A172 (cell line): Measurements from ENCODE around the gene PRKN. TPM values are rescaled to one million over a fixed set of nuclear protein-coding genes. Genes with fewer than 3 reads are reported as not detected.
"Not testable (repeated sequence)": the region's sequence is repeated elsewhere in the genome, so short reads cannot be mapped to it uniquely, and the experiment has no call there.

Experiments
- DNase-seq: peaks from one replicate; pipeline ENCODE4 v3.0.0-alpha.2; 2015; ENCODE audit warnings: low spot score
- total RNA-seq: library from RNA; depleted of rRNA; stranded (reverse); fragments of >200 nt; shearing (Covaris generic); gene quantifications from 2 replicates; pipeline ENCODE4 v1.2.3, GENCODE V29; 2014

Gene PRKN
- total RNA-seq, 1 experiment from 2014 or later, result 0.43 TPM

- no peak for DNase-seq
Observed at GRCh38 chr6:161915456-161915964, 812.1 kb downstream of the PRKN start.

DNA sequence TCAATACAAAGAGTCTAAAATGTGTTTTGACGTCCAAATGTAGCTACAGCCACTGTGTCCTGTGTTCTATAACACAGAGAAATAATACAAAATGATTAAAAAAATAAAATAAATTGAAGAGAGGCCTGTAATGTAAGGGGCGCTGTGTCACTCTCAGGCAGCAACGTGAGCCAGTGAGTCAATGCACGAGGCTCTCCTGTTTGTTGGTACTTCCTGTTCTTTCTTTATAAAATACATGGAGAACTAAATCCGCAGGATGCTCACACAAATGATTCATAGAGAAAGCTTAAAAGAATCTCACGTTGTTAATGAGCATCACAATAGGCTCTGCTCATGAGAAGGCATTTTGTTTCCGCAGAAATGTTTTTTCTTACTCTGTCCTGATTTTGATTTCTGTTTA is 818.7 kb downstream of the PRKN start:
- DNase-seq, result peak; percentile 60

DNA sequence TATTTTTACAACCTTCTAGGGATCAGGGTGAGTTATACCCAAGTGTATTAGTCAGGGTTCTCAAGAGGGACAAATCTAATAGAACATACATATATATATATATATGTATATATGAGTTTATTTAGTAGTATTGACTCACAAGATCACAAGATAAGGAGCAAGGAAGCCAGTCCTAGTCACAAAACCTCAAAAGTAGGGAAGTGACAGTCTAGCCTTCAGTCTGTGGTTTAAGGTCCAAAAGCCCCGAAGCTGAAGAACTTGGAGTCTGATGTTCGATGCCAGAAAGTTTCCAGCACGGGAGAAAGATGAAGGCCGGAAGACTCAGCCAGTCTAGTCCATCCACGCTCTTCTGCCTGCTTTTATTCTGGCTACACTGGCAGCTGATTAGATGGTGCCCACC is 821.0 kb downstream of the PRKN start:
- peak; percentile 34 for DNase-seq

DNA sequence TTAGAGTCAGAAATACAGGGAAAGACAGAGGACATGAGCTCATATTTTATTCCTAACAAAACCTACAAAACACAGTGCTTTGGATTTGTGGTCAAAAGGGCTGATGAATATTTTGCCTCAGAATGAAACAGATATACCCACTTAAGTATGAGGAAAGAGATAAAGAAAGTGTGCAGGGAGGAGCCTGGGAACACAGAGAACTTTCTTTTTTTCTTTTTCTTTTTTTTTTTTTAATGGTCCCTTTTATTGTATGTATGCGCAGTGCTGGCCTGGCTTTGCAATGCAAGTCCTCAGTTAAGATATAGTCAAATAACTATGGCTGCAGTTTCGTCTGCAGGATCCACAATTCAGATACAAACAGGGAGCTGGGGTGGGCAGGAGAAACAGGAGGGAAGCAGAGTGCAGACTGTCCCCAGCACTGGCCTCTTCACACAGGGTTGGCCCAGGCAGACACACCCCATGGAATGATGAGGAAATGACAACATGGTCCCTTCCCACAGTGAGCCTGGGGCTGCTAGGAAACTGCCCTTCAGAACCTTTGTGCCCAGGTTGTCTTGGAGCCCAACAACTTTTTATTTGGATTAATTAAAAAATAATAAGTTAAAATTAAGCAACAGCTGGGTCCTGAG is 823.9 kb downstream of the PRKN start:
- DNase-seq, result no peak

DNA sequence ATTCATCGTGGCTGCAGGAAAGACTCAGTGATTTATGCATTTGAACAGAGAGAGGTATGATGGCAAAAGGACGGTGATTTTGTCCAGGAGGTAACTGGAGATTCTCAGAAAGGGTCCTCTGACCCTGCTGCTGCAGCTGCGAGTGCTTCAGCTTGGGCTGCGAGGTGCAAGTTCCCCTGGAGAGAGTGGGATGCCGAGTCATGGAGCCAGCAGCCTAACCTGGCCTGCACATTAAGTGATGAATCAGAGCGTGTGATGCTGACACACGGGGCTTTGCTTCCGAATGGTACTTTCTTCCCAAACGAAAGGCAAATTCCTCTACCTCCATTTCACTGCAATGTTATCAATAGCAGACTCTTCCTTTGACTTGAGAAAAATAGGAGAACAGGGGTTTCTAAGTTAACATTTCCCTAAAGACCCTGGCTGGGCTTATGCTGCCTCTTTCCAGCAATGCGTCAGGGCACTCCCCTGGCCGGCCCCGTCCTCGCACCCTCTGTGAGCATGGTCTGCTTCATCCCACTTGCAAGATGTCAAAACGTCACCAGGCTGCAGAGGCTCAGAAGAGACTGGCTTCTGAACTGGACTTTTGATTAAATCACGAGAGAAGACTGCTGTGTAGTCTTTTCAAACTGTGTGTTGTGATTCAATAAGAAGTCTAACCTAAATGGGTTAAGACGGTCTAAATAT is 825.7 kb downstream of the PRKN start:
- peak; percentile 25 for DNase-seq

DNA sequence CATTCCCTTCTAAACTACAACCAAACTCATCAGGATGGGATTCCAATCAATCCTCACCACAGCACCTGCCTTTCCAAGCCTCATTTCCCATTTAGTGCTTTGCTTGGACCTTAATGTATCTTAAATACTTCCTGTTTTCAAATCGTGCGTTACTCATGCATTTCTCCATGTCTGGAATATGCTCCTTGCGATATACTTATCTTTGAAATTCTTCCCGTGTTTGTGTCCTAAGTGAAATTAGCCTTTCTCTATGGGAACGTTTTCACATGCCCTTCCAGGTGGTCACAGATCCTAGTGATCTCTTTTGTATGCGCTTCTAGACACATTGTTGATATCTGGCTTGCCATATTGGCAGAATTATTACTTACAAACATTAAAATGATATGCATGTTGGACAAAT is 833.1 kb downstream of the PRKN start:
- DNase-seq, result no peak

DNA sequence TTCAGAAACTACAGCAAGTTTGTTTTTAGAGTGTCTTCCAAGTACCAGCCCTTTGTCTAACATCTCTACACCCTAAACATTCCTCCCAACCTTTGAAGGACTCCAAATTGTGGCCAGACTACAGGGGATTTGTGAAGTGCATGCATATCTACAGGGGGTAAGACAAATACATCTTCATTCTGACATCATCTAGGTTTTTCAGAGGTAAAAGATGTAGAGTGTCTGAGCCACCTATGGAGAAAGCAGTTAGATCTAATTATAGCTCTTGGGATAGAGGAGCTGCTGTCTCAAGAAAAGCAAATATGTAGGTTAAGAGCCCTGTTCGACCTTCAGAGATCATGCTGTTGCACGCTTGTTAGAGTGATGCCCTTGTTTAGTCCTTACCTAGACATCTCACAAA is 836.0 kb downstream of the PRKN start:
- DNase-seq, result no peak

DNA sequence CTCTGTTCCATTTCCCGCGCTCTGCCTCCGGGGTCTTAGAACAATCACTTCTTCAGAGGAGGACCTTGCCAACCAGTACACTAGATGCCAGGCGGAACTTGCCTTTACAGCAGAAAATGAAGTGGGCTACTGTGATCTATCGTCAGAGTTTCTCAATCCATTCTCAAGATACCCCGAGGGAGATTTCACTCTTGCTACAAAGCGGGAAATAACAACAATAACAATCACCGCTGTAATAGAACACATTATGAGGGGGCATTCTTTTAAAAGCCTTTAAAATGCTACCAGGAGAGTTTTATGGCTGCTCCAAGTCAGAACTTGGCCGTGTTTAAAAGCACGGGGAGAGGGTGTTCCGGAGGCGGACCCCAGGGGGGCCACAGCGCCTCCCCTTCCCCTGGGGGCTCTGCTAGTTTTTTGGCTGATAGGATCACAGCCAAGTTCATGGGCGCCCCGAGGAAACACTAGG is 836.7 kb downstream of the PRKN start:
- DNase-seq, result no peak

- DNase-seq, result no peak
Observed at GRCh38 chr6:161890133-161890831, 837.3 kb downstream of the PRKN start.

DNA sequence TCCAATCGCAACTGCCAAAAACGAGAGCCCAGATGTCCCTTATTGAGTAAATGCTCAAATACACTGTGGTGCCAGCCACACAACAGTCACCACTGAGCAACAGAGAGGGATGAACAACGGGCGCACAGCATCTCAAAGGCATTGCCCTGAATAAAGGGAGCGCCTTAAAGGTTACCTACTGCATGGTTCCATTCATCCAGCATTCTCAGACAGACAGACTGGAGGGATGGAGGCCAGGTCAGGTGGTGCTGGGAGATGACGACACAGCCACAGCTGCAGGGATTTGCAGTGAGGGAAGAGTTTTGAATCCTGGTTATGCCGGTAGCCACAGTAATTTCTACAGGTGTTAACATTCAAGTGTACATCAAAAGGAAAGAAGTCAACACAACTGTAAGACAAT is 838.2 kb downstream of the PRKN start:
- no peak for DNase-seq

- DNase-seq, result not testable (repeated sequence)
Observed at GRCh38 chr6:161886545-161886944, 841.0 kb downstream of the PRKN start.

DNA sequence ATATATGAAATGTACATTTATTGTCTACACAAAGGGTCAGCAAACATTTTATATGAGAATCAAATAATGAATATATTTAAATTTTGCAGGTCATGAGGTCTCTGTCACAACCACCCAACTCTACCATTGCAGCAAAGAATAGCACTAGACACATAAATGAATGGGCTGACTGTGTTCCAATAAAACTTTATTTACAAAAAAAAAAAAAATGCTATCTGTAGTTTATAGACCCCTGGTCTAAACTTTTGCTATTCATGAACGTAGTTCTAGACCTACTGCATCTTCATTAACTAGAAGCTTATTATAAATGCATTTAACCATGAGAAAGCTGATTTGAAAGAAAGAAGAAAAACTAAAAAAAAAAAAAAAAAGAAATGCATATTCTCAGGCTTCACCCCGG is 842.8 kb downstream of the PRKN start:
- no peak for DNase-seq

DNA sequence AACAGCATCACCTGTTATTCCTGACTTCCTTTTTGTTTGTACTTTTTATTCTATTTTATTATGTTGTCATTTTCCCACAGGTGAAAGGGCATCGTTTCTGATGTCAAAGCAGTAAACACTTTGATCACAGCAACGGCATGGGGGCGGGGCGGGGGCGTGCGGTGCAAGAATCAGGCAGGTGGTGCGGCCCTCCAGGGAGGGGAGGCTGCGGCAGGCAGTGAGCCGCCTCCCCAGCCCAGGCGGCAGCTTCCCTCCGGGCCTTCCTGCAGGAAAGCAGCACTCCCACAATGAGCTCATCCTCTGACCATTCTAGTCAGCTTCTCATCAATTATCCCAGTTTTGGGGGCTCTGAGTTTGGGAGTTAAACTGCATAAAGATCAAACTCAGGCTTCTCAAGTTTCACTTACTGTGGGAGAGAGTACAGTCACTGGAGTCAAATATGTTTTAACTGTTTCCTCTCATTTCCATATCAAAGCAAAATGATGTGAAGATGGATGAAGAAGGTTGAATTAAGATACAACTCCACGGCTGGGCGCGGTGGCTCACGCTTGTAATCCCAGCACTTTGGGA is 845.3 kb downstream of the PRKN start:
- DNase-seq, result no peak

DNA sequence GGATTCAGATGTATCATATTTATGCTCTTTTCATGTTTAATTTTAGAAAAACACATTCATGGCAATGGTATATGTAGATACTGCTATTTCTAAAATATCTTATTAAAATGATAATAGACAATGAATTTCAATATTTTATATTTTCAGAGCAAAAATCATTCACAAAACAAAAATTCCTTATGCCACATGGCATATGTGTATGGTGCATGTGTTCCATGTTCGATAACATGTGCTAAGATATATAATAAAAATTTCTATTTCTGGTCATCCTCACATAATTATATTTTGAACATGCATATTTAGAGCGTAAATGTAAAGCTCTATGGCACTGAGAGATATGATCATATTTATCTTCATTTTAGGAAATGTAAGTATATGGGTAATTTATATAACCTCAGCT is 847.5 kb downstream of the PRKN start:
- DNase-seq, result no peak

GRCh38 chr6:161876231-161876630 is 851.3 kb downstream of the PRKN start:
- DNase-seq, result no peak

DNA sequence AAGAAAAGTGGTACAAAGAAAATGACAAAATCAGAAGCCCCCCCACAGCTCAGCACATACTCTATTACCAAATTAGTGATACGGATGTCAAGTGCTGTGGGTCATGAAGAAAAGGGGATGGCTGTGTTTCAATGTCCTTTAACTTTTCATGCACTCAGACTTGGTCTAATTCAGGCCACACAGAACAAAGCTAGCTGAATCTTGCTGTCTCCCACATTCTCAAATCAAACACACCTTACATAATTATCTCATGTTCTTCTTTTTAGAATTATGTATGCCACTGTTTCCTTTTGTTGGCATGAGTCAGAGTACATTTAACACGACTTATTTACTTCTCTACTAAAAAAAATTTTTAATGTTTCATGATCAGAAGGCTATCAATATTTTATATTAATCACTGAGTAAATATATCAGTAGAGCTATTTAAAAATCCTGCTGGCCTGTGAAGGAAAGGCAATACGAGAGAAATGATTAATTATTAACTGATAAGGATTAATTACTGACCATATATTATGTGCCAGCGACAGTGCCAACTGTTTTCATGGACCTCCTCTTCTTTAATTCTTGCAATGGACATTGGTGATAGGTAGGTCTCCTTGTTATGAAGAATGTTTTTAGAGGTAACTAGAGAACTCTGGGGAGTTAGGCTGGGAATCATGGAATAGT is 857.2 kb downstream of the PRKN start:
- no peak for DNase-seq

GRCh38 chr6:161869491-161869890 is 858.1 kb downstream of the PRKN start:
- DNase-seq, result no peak

DNA sequence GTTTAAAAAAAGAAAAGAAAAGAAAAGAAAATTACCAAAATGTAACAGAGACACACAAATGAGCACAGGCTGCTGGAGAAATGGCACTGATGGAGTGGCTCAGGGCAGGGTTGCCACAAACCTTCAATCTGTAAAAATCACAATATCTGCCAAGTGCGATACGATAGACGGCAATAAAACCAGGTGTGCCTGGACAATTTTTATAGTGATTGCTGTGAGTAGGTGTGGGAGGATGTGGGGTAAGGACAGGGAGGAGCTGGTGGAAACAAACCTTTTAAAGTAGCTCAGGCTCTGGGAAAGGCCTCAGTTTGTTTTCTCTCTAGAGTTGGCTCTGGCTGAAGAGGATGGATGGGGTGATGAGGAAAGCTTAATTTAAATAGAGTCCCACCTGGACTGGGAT is 861.0 kb downstream of the PRKN start:
- DNase-seq, result no peak

GRCh38 chr6:161861061-161861460 is 866.5 kb downstream of the PRKN start:
- DNase-seq, result not testable (repeated sequence)

DNA sequence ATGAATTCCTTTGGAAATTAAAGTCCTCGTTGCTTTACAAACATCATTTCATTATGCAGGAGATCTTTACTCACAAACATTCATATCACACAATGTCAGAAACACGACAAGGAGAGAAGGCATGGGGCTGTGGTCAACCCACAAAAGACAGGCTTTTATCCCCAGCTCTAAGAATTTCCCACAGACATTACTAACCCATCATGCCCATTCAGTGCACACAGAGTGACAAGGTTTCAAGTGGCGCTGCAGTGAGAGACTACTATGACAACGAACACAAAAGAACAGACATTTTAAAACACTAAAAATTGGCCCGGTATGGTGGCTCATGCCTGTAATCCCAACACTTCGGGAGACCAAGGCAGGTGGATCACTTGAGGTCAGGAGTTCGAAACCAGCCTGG is 873.9 kb downstream of the PRKN start:
- no peak for DNase-seq

DNA sequence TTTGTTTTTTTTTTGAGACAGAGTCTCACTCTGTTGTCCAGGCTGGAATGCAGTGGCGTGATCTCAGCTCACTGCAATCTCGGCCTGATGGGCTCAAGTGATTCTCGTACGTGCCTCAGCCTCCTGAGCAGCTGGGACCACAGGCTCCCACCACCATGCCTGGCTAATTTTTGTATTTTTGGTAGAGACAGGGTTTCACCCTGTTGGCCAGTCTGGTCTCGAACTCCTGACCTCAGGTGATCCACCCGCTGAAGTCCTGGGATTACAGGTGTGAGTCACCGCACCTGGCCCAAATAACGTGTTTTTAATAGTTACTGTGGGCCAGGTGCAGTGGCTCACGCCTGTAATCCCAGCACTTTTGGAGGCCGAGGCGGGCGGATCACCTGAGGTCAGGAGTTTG is 876.1 kb downstream of the PRKN start:
- not testable (repeated sequence) for DNase-seq

DNA sequence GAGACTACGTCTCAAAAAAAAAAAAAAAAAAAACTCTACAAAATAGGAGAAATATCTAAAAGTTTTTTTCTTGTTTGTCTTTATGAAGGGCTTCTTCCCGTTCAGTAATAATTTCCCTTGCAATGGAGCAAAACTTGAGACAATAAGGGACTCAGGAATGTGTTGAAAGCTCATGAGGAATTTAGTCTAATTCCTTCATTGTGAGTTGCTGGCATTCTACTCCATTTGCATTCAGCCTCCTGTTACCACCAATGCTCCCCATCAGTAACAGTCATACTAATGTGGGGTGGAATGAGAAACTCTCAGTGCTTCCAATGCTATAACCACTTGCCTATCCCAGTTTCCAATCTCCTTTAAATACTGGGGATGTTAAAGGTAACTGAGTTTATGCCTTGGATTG is 877.0 kb downstream of the PRKN start:
- DNase-seq, result no peak
